SU-DHL-6 (cell line): ENCODE results near the gene ALPK3.

Experiments used
- H2AFZ ChIP-seq: fragments of 200-600 bp; sonication (generic); 2 replicates; pipeline ENCODE4 v1.6.1; 2014; ENCODE audit warnings: low read depth, mild to moderate bottlenecking, moderate library complexity, mixed read lengths, antibody characterized with exemption, low read length; ENCODE audit not compliant: severe bottlenecking
- H3F3A ChIP-seq: fragments of 200-600 bp; shearing (Covaris generic); 2 replicates; pipeline ENCODE4 v1.6.0; 2016; ENCODE audit warnings: antibody characterized with exemption, mild to moderate bottlenecking; ENCODE audit not compliant: insufficient read depth
- H3K27ac ChIP-seq: fragments of 200-600 bp; sonication (generic); 2 replicates; pipeline ENCODE4 v1.5.1; 2016; ENCODE audit warnings: low read depth, mild to moderate bottlenecking, low read length, moderate library complexity, mixed read lengths
- H3K27me3 ChIP-seq: fragments of 200-600 bp; sonication (generic), shearing (Covaris generic); 2 replicates; pipeline ENCODE4 v1.6.0; 2014; ENCODE audit warnings: mild to moderate bottlenecking, low read length
- H3K36me3 ChIP-seq: fragments of 200-600 bp; sonication (generic); 2 replicates; pipeline ENCODE4 v1.6.1; 2014; ENCODE audit warnings: mild to moderate bottlenecking, low read length, mixed read lengths
- H3K4me2 ChIP-seq: fragments of 300-600, 200-600 bp; shearing (Covaris generic), sonication (generic); 2 replicates; pipeline ENCODE4 v1.6.0; 2014; ENCODE audit warnings: low read length, low read depth, mild to moderate bottlenecking; ENCODE audit not compliant: poor library complexity, severe bottlenecking
- H3K4me3 ChIP-seq: fragments of 200-600 bp; sonication (generic); 2 replicates; pipeline ENCODE4 v1.5.1; 2014; ENCODE audit warnings: antibody characterized with exemption, low read length, mild to moderate bottlenecking, mixed read lengths; ENCODE audit not compliant: insufficient read depth, poor library complexity, severe bottlenecking
- H3K79me2 ChIP-seq: fragments of 200-600 bp; sonication (generic); 2 replicates; pipeline ENCODE4 v1.6.1; 2014; ENCODE audit warnings: mild to moderate bottlenecking, low read length, moderate library complexity; ENCODE audit not compliant: insufficient read depth
- H3K9ac ChIP-seq: fragments of 200-600 bp; sonication (generic); 2 replicates; pipeline ENCODE4 v1.7.0; 2014; ENCODE audit warnings: mild to moderate bottlenecking, low read length
- H3K9me2 ChIP-seq: fragments of 200-600 bp; sonication (generic); replicated peaks from 2 replicates; pipeline ENCODE4 v1.6.1; 2014; ENCODE audit warnings: low read length; ENCODE audit not compliant: insufficient read depth
- H3K9me3 ChIP-seq: fragments of 200-600 bp; sonication (generic); 2 replicates; pipeline ENCODE4 v1.6.1; 2014; ENCODE audit warnings: low read length, mixed read lengths; ENCODE audit not compliant: insufficient read depth
- H4K20me1 ChIP-seq: fragments of 200-600 bp; sonication (generic); 2 replicates; pipeline ENCODE4 v1.6.1; 2014; ENCODE audit warnings: low read depth, mild to moderate bottlenecking, antibody characterized with exemption, low read length, moderate library complexity, mixed read lengths
- CTCF ChIP-seq: fragments of 200-600 bp; sonication (generic); IDR thresholded peaks from one replicate; pipeline ENCODE4 v1.5.1; 2017; ENCODE audit warnings: antibody characterized with exemption, mild to moderate bottlenecking, low read length, moderate library complexity; ENCODE audit not compliant: insufficient read depth, poor library complexity, severe bottlenecking
- EZH2phosphoT487 ChIP-seq: fragments of 200-600 bp; sonication (generic), shearing (Covaris generic); conservative IDR thresholded peaks from 2 replicates; pipeline ENCODE4 v1.6.1; 2018; ENCODE audit warnings: mild to moderate bottlenecking, antibody characterized with exemption, low read length, moderate library complexity, mixed read lengths

Gene ALPK3

GRCh38 chr15:84793431-84794161 is 23.6 kb upstream of the ALPK3 start:
- peaks cover 18% of the 10 kb centered on the region for H3K79me2 ChIP-seq
- no peaks in the 10 kb centered on the region for H4K20me1 ChIP-seq
- H3K4me3 ChIP-seq = no peak overlapping the region
- H3K27me3 ChIP-seq = no peaks in the 10 kb centered on the region
- no peak overlapping the region for H2AFZ ChIP-seq
- TF ChIP-seq CTCF = no peak
- no peak for TF ChIP-seq EZH2phosphoT487
- H3K9ac ChIP-seq = no peak overlapping the region
- no peak overlapping the region for H3K27ac ChIP-seq
- peaks cover 8% of the 10 kb centered on the region for H3K36me3 ChIP-seq
- no peaks in the 10 kb centered on the region for H3K9me2 ChIP-seq
- no peaks in the 10 kb centered on the region for H3K9me3 ChIP-seq
- no peaks in the 10 kb centered on the region for H3F3A ChIP-seq
- H3K4me2 ChIP-seq = no peak overlapping the region

DNA sequence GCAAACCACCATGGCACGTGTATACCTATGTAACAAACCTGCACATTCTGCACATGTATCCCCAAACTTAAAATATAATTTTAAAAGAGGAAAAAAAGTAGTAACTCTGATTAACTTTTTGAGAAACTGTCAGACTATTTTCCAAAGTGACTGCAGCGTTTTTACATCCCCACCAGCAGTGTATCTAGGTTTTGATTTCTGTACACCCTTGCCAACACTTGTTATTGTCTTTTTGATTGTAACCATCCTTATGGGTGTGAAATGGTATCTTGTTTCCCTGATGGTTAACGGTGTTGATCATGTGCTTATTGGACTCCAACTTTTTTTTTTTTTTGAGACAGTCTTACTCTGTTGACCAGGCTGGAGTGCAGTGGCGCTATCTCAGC is 23.0 kb upstream of the ALPK3 start:
- H3K4me3 ChIP-seq = no peak overlapping the region
- no peaks in the 10 kb centered on the region for H4K20me1 ChIP-seq
- H3K9ac ChIP-seq = no peak overlapping the region
- H3K4me2 ChIP-seq = no peak overlapping the region
- TF ChIP-seq CTCF (no peak), EZH2phosphoT487 (no peak)
- no peaks in the 10 kb centered on the region for H3K9me3 ChIP-seq
- H2AFZ ChIP-seq = no peak overlapping the region
- H3K9me2 ChIP-seq = no peaks in the 10 kb centered on the region
- no peak overlapping the region for H3K27ac ChIP-seq
- H3K36me3 ChIP-seq = peaks cover 8% of the 10 kb centered on the region
- no peaks in the 10 kb centered on the region for H3F3A ChIP-seq
- H3K79me2 ChIP-seq = peaks cover 14% of the 10 kb centered on the region
- no peaks in the 10 kb centered on the region for H3K27me3 ChIP-seq

DNA sequence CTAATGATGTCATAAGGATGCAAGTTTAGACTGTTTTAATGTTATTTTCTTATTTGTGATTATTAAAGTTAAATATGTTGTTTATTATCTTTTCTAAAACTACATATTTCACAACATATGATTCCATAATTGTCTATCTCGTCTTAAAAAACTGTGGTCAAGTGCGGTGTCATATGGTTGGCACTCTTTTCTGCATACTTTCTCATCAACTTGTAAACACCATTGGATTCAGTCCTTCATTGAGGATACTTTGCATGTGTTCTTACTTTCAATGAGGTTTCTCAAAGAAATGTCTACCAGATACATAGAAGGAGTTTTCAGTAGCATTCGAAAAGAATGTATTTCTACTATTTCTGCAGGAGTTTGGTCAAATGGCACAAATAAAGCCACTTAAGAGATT is 22.0 kb upstream of the ALPK3 start:
- H2AFZ ChIP-seq = no peak overlapping the region
- no peak overlapping the region for H3K4me3 ChIP-seq
- H4K20me1 ChIP-seq = no peaks in the 10 kb centered on the region
- H3K27me3 ChIP-seq = no peaks in the 10 kb centered on the region
- H3K9ac ChIP-seq = no peak overlapping the region
- peaks cover 6% of the 10 kb centered on the region; the same call in 1 of the 2 replicates for H3K79me2 ChIP-seq
- no peaks in the 10 kb centered on the region for H3K9me3 ChIP-seq
- no peak overlapping the region for H3K4me2 ChIP-seq
- H3K27ac ChIP-seq = no peak overlapping the region
- no peaks in the 10 kb centered on the region for H3F3A ChIP-seq
- peaks cover 8% of the 10 kb centered on the region for H3K36me3 ChIP-seq
- TF ChIP-seq EZH2phosphoT487 = no peak
- TF ChIP-seq CTCF = no peak
- no peaks in the 10 kb centered on the region for H3K9me2 ChIP-seq
